ENCODE data around the gene KCNAB1. TPM values are rescaled to one million over a fixed set of nuclear protein-coding genes. Genes with fewer than 3 reads are reported as not detected.

The KCNAB1 gene
- total RNA-seq, 1 donor from 2014 or later: 3.9 TPM

DNA sequence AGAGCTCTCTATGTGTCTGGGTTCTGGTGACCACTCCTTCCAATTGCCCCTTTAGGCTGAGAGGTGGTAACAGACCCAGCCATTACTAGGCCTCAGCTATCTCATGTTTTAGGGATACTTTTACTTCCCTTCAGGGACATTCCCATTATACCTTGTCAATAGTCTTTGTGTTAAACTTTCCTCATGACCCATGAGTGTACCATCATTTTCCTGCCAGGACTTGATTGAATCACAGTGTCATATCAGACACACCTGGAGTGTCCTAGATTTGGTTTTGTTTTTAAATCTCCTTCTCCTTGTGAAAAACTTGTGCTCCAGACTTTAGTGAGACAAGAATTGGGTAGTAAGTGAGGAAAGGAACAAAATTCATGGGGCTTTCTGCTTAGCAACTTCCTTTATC is 136.6 kb downstream of the KCNAB1 start:
- Histone ChIP-seq H3K36me3 (no peaks in the 10 kb centered on the region), H3K27me3 (no peaks in the 10 kb centered on the region), H3K4me3 (no peak overlapping the region), H3K9me3 (no peaks in the 10 kb centered on the region), H3K27ac (no peak overlapping the region), H3K4me1 (no peaks in the 10 kb centered on the region)
- no peak for DNase-seq (ENCODE audit: extremely low spot score in 2 of 2)
- intact Hi-C loops (cut with DNase I): no loop called here
- TF ChIP-seq POLR2A (IDR thresholded peaks at IDR 0.05) (no peak), POLR2AphosphoS5 (IDR thresholded peaks at IDR 0.05; ENCODE audit: insufficient read depth in 1 of 2, low read depth in 1 of 2) (no peak)
- TF ChIP-seq, protein P1, sequence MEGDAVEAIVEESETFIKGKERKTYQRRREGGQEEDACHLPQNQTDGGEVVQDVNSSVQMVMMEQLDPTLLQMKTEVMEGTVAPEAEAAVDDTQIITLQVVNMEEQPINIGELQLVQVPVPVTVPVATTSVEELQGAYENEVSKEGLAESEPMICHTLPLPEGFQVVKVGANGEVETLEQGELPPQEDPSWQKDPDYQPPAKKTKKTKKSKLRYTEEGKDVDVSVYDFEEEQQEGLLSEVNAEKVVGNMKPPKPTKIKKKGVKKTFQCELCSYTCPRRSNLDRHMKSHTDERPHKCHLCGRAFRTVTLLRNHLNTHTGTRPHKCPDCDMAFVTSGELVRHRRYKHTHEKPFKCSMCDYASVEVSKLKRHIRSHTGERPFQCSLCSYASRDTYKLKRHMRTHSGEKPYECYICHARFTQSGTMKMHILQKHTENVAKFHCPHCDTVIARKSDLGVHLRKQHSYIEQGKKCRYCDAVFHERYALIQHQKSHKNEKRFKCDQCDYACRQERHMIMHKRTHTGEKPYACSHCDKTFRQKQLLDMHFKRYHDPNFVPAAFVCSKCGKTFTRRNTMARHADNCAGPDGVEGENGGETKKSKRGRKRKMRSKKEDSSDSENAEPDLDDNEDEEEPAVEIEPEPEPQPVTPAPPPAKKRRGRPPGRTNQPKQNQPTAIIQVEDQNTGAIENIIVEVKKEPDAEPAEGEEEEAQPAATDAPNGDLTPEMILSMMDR (IDR thresholded peaks at IDR 0.05): no peak

DNA sequence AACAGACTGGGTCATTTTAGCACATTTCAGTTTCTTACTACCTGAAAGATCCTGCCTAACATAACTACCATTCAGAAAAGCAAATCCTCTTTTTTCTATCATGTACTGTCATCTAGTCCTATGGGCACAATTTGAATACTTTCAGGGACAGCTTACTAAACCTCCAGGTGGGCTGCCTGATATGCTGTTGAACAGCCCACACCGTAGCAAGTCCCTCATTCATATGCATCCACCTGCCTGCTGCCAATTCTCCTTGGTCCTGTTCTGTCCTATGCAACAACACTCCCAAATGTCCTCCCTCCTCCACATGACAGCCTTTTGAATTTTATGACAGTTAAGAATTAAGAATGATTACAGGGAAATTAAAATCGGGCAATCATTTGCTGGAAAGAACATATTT is 137.9 kb downstream of the KCNAB1 start:
- no peaks in the 10 kb centered on the region for H3K36me3 ChIP-seq
- H3K9me3 ChIP-seq: no peaks in the 10 kb centered on the region
- no peak overlapping the region for H3K27ac ChIP-seq
- no peaks in the 10 kb centered on the region for H3K4me1 ChIP-seq
- intact Hi-C loops (cut with DNase I): no loop called here
- no peak overlapping the region for H3K4me3 ChIP-seq
- no peaks in the 10 kb centered on the region for H3K27me3 ChIP-seq
- TF ChIP-seq POLR2A (IDR thresholded peaks at IDR 0.05): no peak
- TF ChIP-seq, protein P1 (IDR thresholded peaks at IDR 0.05): no peak
- DNase-seq (ENCODE audit: extremely low spot score in 2 of 2): no peak

- H3K27me3 ChIP-seq: no peaks in the 10 kb centered on the region
Observed at GRCh38 chr3:156259896-156260295, 139.5 kb downstream of the KCNAB1 start.

GRCh38 chr3:156260331-156260730 is 140.0 kb downstream of the KCNAB1 start:
- Histone ChIP-seq H3K4me1 (no peaks in the 10 kb centered on the region), H3K27me3 (no peaks in the 10 kb centered on the region), H3K9me3 (no peaks in the 10 kb centered on the region), H3K36me3 (no peaks in the 10 kb centered on the region), H3K27ac (no peak overlapping the region), H3K4me3 (no peak overlapping the region)
- DNase-seq (ENCODE audit: extremely low spot score in 2 of 2): no peak
- intact Hi-C loops (cut with DNase I): no loop called here
- TF ChIP-seq POLR2A (IDR thresholded peaks at IDR 0.05): no peak
- no peak for TF ChIP-seq POLR2AphosphoS5 (IDR thresholded peaks at IDR 0.05; ENCODE audit: insufficient read depth in 1 of 2, low read depth in 1 of 2)
- TF ChIP-seq, protein P1 (IDR thresholded peaks at IDR 0.05): no peak

More at GRCh38 chr3:156259896-156260295, 139.5 kb downstream of the KCNAB1 start:
- no peaks in the 10 kb centered on the region for H3K4me1 ChIP-seq
- no peak overlapping the region for H3K27ac ChIP-seq
- no peaks in the 10 kb centered on the region for H3K9me3 ChIP-seq
- TF ChIP-seq, protein P1 (IDR thresholded peaks at IDR 0.05): no peak
- no peak for TF ChIP-seq POLR2AphosphoS5 (IDR thresholded peaks at IDR 0.05; ENCODE audit: insufficient read depth in 1 of 2, low read depth in 1 of 2)
- TF ChIP-seq POLR2A (IDR thresholded peaks at IDR 0.05): no peak
- DNase-seq (ENCODE audit: extremely low spot score in 2 of 2): no peak
- H3K36me3 ChIP-seq: no peaks in the 10 kb centered on the region
- intact Hi-C loops (cut with DNase I): no loop called here
- H3K4me3 ChIP-seq: no peak overlapping the region

GRCh38 chr3:156264771-156265170 is 144.4 kb downstream of the KCNAB1 start:
- intact Hi-C loops (cut with DNase I): no loop called here
- no peak overlapping the region for H3K4me3 ChIP-seq
- TF ChIP-seq POLR2AphosphoS5 (IDR thresholded peaks at IDR 0.05; ENCODE audit: insufficient read depth in 1 of 2, low read depth in 1 of 2) (no peak), POLR2A (IDR thresholded peaks at IDR 0.05) (no peak)
- TF ChIP-seq, protein P1 (IDR thresholded peaks at IDR 0.05): no peak
- no peaks in the 10 kb centered on the region for H3K4me1 ChIP-seq
- no peak for DNase-seq (ENCODE audit: extremely low spot score in 2 of 2)
- no peaks in the 10 kb centered on the region for H3K36me3 ChIP-seq
- no peaks in the 10 kb centered on the region for H3K27me3 ChIP-seq
- H3K27ac ChIP-seq: no peak overlapping the region
- no peaks in the 10 kb centered on the region for H3K9me3 ChIP-seq
